ENCODE measurements around the gene TOR1A. TPM values are rescaled to one million over a fixed set of nuclear protein-coding genes. Genes with fewer than 3 reads are reported as not detected.

Gene TOR1A
- polyA plus RNA-seq, 2 of the 4 experiments (the other 2 are of a cell fraction), result 54.0 to 74.9 TPM

DNA sequence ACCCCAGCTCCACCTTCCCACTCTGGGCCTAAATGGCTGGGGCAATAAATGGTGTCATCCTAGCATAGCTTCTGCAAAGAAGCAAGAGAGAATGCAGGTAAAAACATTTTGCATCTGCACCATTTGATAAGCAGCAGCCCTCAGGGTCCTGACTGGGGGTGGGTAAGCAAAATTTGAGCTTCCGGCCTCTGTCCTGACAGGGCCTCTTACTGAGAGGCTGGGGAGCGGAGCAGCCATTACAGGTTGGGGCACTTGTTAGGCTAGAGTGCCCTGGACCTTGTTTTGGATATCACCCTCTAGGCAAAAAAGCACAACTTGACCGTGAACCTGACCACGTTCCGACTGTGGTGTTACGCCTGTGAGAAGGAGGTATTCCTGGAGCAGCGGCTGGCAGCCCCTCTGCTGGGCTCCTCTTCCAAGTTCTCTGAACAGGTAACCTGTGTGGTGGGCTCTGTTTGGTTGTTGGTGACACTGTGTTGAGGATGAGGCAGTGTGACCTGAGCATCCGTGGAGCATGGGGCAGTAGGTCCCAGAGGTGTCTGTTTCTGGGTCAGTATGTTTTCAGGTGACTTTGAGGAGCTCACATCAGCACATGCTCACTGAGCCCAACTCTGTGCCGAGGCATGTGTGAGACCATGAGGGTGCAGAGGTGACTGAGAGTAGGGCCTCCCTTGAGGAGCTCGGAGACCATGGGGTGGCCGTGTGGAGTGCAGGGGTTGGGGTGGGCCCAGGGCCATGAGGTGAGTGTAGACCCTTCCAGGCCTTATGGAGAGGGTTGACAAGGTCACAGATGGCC is 34.4 kb upstream of the TOR1A start:
- POLR2A ChIA-PET, result no interaction called here

DNA sequence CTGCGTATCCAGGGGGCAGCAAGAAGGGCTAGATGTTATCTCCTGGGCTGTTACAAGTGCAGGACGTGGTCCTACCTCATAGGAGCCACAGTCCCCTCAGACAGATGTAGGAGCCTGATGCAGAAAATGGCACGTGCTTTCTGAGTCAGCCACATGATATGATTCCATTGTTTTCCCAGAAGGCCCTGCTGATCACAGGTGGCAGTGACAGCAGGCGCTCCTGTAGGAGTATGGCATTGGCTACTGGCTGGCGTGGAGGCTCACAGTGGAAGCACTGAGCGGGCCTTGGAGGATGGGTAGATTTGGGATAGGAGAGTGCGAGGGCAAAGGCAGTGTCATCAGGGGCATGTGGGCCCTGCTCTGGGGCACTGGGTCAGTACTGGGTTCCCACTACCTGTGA is 33.3 kb upstream of the TOR1A start:
- 87% methylated on average over 7 of the region's 7 CpGs for WGBS (ENCODE audit: missing lambda C conversion rate)
- FAIRE-seq (no peak), DNase-seq (ENCODE audit: low read depth in 1 of 2, low spot score in 1 of 2) (no peak), ATAC-seq (no peak)
- ChIA-PET POLR2A (no interaction called here), CTCF (no interaction called here)
- no peak overlapping the region for H3K4me3 ChIP-seq
- TF ChIP-seq EHMT2 (IDR thresholded peaks at IDR 0.05; ENCODE audit: low read depth) (no peak), ESRRA (IDR thresholded peaks at IDR 0.05; ENCODE audit: borderline replicate concordance, low read length) (no peak), TFCP2L1 (CRISPR knock-in tag; IDR thresholded peaks at IDR 0.05) (no peak), CBX8 (IDR thresholded peaks at IDR 0.05) (no peak), JUN (IDR thresholded peaks at IDR 0.05) (no peak)
- TF ChIP-seq, protein P1, sequence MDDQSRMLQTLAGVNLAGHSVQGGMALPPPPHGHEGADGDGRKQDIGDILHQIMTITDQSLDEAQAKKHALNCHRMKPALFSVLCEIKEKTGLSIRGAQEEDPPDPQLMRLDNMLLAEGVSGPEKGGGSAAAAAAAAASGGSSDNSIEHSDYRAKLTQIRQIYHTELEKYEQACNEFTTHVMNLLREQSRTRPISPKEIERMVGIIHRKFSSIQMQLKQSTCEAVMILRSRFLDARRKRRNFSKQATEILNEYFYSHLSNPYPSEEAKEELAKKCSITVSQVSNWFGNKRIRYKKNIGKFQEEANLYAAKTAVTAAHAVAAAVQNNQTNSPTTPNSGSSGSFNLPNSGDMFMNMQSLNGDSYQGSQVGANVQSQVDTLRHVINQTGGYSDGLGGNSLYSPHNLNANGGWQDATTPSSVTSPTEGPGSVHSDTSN (IDR thresholded peaks at IDR 0.05), result no peak
- no peak overlapping the region for H3K27ac ChIP-seq
- no peaks in the 10 kb centered on the region for H3K9me3 ChIP-seq
- H3K4me1 ChIP-seq, result no peaks in the 10 kb centered on the region
- no peak overlapping the region for H3K4me2 ChIP-seq

More for the DNA sequence above, 34.4 kb upstream of the TOR1A start:
- no peak for DNase-seq (ENCODE audit: low read depth in 1 of 2, low spot score in 1 of 2)
- Histone ChIP-seq H3K27ac (no peak overlapping the region), H3K4me2 (no peak overlapping the region), H3K4me1 (no peaks in the 10 kb centered on the region), H3K4me3 (no peak overlapping the region), H3K9me3 (no peaks in the 10 kb centered on the region)
- no peak for FAIRE-seq
- no peak for ATAC-seq
- CTCF ChIA-PET, result interaction anchor here (1.1 to 1.4 kb wide), 2 partner anchors 17 to 241 kb away, joined by 3 to 4 read pairs; no protein-coding TSS in a partner anchor
- TF ChIP-seq FOSB (CRISPR knock-in tag; IDR thresholded peaks at IDR 0.05) (no peak), GATA3 (IDR thresholded peaks at IDR 0.05; ENCODE audit: borderline replicate concordance) (no peak), HEYL (CRISPR knock-in tag; IDR thresholded peaks at IDR 0.05) (no peak), SREBF2 (IDR thresholded peaks at IDR 0.05) (no peak), KDM1A (IDR thresholded peaks at IDR 0.05; ENCODE audit: low read depth) (no peak), NFE2L2 (conservative IDR thresholded peaks at IDR 0.05; ENCODE audit: low read length) (no peak), ZSCAN20 (CRISPR knock-in tag; IDR thresholded peaks at IDR 0.05) (no peak), EHMT2 (IDR thresholded peaks at IDR 0.05; ENCODE audit: low read depth) (no peak), MAFK (IDR thresholded peaks at IDR 0.05; ENCODE audit: partially characterized antibody) (no peak), ESRRA (IDR thresholded peaks at IDR 0.05; ENCODE audit: borderline replicate concordance, low read length) (no peak), FOSL2 (IDR thresholded peaks at IDR 0.05) (no peak), FOSL2 (CRISPR knock-in tag; IDR thresholded peaks at IDR 0.05) (no peak), RFX5 (IDR thresholded peaks at IDR 0.05) (no peak), MYC (IDR thresholded peaks at IDR 0.05; ENCODE audit: borderline replicate concordance, low read length) (no peak), NPAS2 (CRISPR knock-in tag; IDR thresholded peaks at IDR 0.05; ENCODE audit: borderline replicate concordance) (no peak), EP300 (IDR thresholded peaks at IDR 0.05) (no peak)
- TF ChIP-seq, protein P2, sequence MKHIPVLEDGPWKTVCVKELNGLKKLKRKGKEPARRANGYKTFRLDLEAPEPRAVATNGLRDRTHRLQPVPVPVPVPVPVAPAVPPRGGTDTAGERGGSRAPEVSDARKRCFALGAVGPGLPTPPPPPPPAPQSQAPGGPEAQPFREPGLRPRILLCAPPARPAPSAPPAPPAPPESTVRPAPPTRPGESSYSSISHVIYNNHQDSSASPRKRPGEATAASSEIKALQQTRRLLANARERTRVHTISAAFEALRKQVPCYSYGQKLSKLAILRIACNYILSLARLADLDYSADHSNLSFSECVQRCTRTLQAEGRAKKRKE (CRISPR knock-in tag; IDR thresholded peaks at IDR 0.05; ENCODE audit: low read depth), result no peak
- TF ChIP-seq, protein P3, sequence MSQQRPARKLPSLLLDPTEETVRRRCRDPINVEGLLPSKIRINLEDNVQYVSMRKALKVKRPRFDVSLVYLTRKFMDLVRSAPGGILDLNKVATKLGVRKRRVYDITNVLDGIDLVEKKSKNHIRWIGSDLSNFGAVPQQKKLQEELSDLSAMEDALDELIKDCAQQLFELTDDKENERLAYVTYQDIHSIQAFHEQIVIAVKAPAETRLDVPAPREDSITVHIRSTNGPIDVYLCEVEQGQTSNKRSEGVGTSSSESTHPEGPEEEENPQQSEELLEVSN (IDR thresholded peaks at IDR 0.05; ENCODE audit: borderline replicate concordance, low read depth), result no peak
- TF ChIP-seq, protein P4, sequence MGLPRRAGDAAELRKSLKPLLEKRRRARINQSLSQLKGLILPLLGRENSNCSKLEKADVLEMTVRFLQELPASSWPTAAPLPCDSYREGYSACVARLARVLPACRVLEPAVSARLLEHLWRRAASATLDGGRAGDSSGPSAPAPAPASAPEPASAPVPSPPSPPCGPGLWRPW (IDR thresholded peaks at IDR 0.05), result no peak
- TF ChIP-seq, protein P5, sequence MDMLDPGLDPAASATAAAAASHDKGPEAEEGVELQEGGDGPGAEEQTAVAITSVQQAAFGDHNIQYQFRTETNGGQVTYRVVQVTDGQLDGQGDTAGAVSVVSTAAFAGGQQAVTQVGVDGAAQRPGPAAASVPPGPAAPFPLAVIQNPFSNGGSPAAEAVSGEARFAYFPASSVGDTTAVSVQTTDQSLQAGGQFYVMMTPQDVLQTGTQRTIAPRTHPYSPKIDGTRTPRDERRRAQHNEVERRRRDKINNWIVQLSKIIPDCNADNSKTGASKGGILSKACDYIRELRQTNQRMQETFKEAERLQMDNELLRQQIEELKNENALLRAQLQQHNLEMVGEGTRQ (IDR thresholded peaks at IDR 0.05), result no peak
- TF ChIP-seq, protein P6, sequence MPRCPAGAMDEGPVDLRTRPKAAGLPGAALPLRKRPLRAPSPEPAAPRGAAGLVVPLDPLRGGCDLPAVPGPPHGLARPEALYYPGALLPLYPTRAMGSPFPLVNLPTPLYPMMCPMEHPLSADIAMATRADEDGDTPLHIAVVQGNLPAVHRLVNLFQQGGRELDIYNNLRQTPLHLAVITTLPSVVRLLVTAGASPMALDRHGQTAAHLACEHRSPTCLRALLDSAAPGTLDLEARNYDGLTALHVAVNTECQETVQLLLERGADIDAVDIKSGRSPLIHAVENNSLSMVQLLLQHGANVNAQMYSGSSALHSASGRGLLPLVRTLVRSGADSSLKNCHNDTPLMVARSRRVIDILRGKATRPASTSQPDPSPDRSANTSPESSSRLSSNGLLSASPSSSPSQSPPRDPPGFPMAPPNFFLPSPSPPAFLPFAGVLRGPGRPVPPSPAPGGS (IDR thresholded peaks at IDR 0.05), result no peak
- 91% methylated on average over 11 of the region's 11 CpGs for WGBS (ENCODE audit: missing lambda C conversion rate)

Data from A549 (cell line).